Stimulated activated CD8-positive, alpha-beta memory T cell treated with anti-CD3 and anti-CD28 coated beads, Interleukin-7, amount 100 ng/mL, for 1 hour (primary cell): ENCODE measurements around the gene NUS1.
"Not testable (repeated sequence)": the region's sequence is repeated elsewhere in the genome, so short reads cannot be mapped to it uniquely, and the experiment has no call there.

Experiments used
- DNase-seq, 2 donors: peaks; one replicate each; pipeline ENCODE4 v3.0.0-alpha.2; 2020; ENCODE audit warnings: low read depth in 2 of 2

The NUS1 gene

GRCh38 chr6:117674991-117675657 is at the start of gene NUS1:
TSS of gene NUS1 (plus strand) at chr6:117675469. CDS start at chr6:117675671, 202 bp downstream.
- peak; percentile 98 for DNase-seq

- DNase-seq: no peak
Measured at GRCh38 chr6:117627533-117627932, 47.7 kb upstream of the NUS1 start.

- no peak for DNase-seq
Measured at GRCh38 chr6:117629119-117629660, 46.1 kb upstream of the NUS1 start.

DNA sequence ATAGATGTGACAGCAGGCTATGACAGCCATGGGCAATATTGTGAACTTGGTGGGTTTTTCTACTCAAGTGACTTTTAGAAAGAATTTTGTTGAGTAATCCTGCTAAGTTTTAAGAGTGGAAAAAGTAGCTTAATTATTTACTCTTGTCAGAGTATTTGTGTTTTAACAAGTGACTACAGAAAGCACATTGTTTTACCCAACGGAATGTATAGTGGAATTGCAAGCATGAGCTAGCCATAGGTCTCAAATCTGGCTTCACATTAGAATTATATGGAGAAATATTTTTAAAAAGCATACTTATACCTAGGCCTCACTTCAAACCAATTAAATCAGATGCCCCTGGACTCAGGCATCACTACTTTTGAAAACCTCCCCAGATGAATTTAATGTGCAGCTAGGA is 37.5 kb upstream of the NUS1 start:
- DNase-seq: no peak

- no peak for DNase-seq
Measured at GRCh38 chr6:117642976-117643375, 32.3 kb upstream of the NUS1 start.

- not testable (repeated sequence) for DNase-seq
Measured at GRCh38 chr6:117651984-117652383, 23.3 kb upstream of the NUS1 start.

DNA sequence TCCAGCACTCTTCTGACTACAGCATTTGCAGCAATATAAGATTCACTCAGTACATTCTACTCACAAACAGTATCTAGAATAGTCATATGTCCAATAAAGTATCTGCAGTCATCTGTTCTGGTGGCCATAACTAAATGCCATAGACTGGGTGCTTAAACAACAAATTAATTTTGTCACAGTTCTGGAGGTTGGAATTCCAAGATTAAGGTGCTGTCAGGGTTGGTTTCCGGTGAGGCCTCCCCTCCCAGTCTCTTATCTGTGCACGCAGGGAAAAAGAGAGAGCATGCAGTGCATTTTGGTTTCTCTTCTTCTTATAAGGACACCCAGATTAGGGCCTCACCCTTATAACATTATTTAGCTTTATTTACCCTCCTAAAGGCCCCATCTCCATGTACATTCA is 21.3 kb upstream of the NUS1 start:
- DNase-seq: no peak

DNA sequence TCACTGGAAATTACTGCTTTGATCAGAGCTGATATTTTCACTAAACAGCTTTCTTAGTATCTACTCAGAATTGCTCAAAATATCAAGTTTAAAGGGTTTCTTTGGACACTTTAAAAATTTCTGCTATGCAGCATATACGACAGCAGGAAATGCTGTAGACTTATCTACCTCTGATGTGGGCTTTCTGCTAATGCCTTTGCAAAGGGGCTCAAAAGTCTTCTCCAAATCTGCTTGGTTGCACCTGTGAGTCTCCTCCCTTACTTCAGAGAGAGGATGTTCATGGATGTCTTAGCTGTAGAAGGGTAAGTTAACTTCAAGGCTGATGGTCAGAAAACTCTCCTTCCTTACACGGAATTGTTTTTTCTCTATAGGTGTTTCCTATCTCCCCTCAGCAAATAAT is 19.9 kb upstream of the NUS1 start:
- no peak for DNase-seq

GRCh38 chr6:117666881-117667280 is 8.4 kb upstream of the NUS1 start:
- DNase-seq: no peak

DNA sequence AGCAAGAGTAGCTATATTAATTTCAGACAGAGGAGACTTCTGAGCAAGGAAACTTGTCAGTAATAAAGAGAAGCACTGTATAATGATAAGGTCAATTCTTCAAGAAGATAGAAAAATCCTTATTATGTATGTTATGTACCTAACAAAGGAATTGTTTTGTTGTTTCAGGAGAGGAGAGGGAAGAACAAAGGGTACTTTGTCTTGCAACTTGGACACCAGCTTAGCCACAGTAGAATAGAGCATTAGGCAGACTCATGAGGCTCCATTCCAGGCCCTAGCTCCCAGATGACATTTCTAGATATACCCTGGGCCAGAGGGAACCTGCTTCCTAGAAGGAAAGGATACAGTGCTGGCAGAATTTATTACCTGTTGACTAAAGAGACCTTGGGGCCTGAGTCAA is 6.5 kb upstream of the NUS1 start:
- no peak for DNase-seq

GRCh38 chr6:117674503-117674902 is 766 bp upstream of the NUS1 start:
- DNase-seq: no peak

GRCh38 chr6:117675658-117676301 is 511 bp downstream of the NUS1 start:
- DNase-seq: not testable (repeated sequence)

DNA sequence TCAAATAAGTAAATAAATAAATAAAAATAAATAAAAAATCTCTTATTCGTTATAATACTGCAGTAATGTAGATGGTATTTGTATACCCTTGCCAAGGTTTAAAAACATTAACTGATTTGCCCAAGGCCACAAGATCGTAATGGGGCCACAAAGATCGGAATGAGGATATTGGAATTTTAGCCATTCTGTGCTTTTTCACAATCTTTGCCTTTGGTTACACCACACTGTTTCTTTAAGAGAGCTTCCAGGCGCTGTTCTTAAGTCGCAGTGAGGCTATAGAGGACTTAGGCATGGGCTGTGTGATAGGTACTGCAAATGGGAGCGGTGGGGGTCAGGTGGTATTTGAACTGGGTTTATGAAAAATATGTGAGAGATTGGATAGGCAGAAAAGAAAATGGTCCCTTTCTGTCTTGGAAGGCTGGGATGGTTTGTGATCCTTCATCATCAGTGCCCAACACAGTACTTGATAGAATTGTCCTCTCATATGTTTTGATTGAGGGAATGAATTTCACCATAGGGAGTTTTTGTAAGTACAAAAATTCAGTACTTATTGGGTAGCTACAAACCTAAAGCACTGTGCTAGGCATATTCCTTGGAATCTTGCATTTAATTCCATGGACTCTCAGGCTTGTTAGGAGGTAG is 1.4 kb downstream of the NUS1 start:
- DNase-seq: no peak

DNA sequence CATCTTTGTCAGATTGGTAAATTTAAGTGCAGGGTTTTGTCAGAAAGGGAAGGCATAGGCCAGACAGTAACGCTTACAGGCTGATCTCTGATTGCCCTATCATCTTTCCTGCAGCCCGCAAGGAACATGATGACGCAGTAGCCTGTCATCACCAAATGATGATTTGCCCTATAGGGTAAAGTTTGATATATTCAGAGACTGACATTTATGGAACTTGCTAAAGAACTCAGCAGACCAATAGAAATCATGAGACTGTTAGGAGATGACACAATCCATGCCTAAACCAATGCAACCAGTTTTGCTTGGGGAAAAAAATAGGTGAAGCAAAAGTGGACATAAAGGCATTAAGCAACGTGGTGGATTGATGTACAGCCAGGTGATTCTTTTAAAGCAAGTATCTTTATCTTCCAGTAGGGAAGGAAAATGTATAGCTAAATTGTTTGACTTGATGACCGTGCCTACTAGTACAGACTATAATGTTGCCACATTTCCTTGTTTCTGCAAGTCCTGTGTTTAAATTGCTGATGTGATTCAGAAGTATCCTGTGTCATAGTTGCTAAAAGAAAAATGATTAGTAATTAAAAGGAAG is 2.4 kb downstream of the NUS1 start:
- DNase-seq: no peak

- no peak for DNase-seq
Measured at GRCh38 chr6:117681162-117681741, 6.0 kb downstream of the NUS1 start.

- DNase-seq: no peak
Measured at GRCh38 chr6:117684749-117685148, 9.5 kb downstream of the NUS1 start.

GRCh38 chr6:117685359-117685758 is 10.1 kb downstream of the NUS1 start:
- DNase-seq: no peak

GRCh38 chr6:117687021-117687648 is 11.9 kb downstream of the NUS1 start:
- no peak for DNase-seq

- not testable (repeated sequence) for DNase-seq
Measured at GRCh38 chr6:117689584-117689983, 14.3 kb downstream of the NUS1 start.

- DNase-seq: no peak
Measured at GRCh38 chr6:117706504-117706903, 31.2 kb downstream of the NUS1 start.

DNA sequence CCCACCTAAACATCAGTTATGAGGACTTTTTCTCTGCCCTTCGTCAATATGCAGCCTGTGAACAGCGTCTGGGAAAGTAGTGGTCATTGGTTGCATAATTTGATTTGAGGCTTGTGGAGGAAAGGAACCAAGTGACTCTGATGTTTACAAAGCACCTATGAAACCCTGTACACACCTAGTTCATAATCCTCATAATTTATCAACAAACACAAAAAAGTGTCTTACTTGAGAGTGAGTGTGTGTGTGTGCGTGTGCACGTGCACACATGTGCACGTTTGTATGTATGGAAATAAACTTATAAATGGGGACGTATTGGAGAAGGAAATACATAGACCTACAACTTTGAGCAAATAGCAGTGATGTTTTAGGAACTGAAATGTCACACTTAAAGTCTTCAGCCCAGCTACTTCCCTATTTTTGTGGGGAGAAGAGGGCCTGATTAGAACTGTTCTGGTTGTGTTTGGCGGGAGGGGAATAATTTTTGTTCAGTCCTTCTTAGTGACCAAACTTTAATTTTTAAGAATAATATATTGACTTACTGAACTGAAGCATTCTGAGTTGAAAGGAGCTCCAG is 31.8 kb downstream of the NUS1 start:
- DNase-seq: not testable (repeated sequence)
